T-helper 1 cell treated with Interleukin-12 subunit alpha and Interleukin-12 subunit beta and Interleukin-4 antibody, amounts not matched to agents 30 μg/mL and 1 μg/mL, for 36 hours (primary cell): ENCODE data around the gene FGF12.
"Not testable (repeated sequence)": the region's sequence is repeated elsewhere in the genome, so short reads cannot be mapped to it uniquely, and the experiment has no call there.

Experiments used
- H3K27ac Mint-ChIP-seq: one replicate; pipeline ENCODE4 v1.8.0; 2021; ENCODE audit warnings: mild to moderate bottlenecking, mixed read lengths
- H3K27me3 Mint-ChIP-seq: one replicate; pipeline ENCODE4 v1.8.0; 2021; ENCODE audit warnings: low read depth, mixed read lengths
- H3K36me3 Mint-ChIP-seq: one replicate; pipeline ENCODE4 v1.8.0; 2021; ENCODE audit warnings: low read depth, mixed read lengths
- H3K4me1 Mint-ChIP-seq: one replicate; pipeline ENCODE4 v1.8.0; 2021; ENCODE audit warnings: low read depth, mixed read lengths
- H3K4me3 Mint-ChIP-seq: one replicate; pipeline ENCODE4 v1.8.0; 2021; ENCODE audit warnings: mild to moderate bottlenecking, moderate library complexity, mixed read lengths
- H3K9me3 Mint-ChIP-seq: one replicate; pipeline ENCODE4 v1.8.0; 2021; ENCODE audit warnings: mixed read lengths

The FGF12 gene

GRCh38 chr3:192577811-192578210, 149.5 kb downstream of the FGF12 start:
- H3K9me3 Mint-ChIP-seq, result peaks cover 7% of the 10 kb centered on the region
- H3K36me3 Mint-ChIP-seq, result no peaks in the 10 kb centered on the region
- no peaks in the 10 kb centered on the region for H3K4me1 Mint-ChIP-seq
- H3K27ac Mint-ChIP-seq, result no peak overlapping the region
- peaks cover 8% of the 10 kb centered on the region for H3K27me3 Mint-ChIP-seq
- H3K4me3 Mint-ChIP-seq, result no peak overlapping the region

GRCh38 chr3:192577271-192577670, 150.1 kb downstream of the FGF12 start:
- Mint-ChIP-seq H3K9me3 (peaks cover 7% of the 10 kb centered on the region), H3K27ac (no peak overlapping the region), H3K4me1 (no peaks in the 10 kb centered on the region), H3K4me3 (no peak overlapping the region), H3K36me3 (no peaks in the 10 kb centered on the region), H3K27me3 (peaks cover 9% of the 10 kb centered on the region)

GRCh38 chr3:192576704-192577103, 150.6 kb downstream of the FGF12 start:
- H3K27ac Mint-ChIP-seq, H3K4me1 Mint-ChIP-seq, H3K9me3 Mint-ChIP-seq, H3K4me3 Mint-ChIP-seq, H3K36me3 Mint-ChIP-seq: not testable (repeated sequence)
- peaks cover 13% of the 10 kb centered on the region for H3K27me3 Mint-ChIP-seq

GRCh38 chr3:192575879-192576506, 151.3 kb downstream of the FGF12 start:
- no peak overlapping the region for H3K27ac Mint-ChIP-seq
- peaks cover 7% of the 10 kb centered on the region for H3K9me3 Mint-ChIP-seq
- H3K36me3 Mint-ChIP-seq, result no peaks in the 10 kb centered on the region
- peaks cover 19% of the 10 kb centered on the region for H3K27me3 Mint-ChIP-seq
- H3K4me1 Mint-ChIP-seq, result peaks cover 6% of the 10 kb centered on the region
- H3K4me3 Mint-ChIP-seq, result no peak overlapping the region

GRCh38 chr3:192573240-192573639, 154.1 kb downstream of the FGF12 start:
- no peaks in the 10 kb centered on the region for H3K36me3 Mint-ChIP-seq
- H3K9me3 Mint-ChIP-seq, result peaks cover 7% of the 10 kb centered on the region
- peaks cover 6% of the 10 kb centered on the region for H3K4me1 Mint-ChIP-seq
- H3K27me3 Mint-ChIP-seq, result peaks cover 32% of the 10 kb centered on the region
- H3K4me3 Mint-ChIP-seq, result no peak overlapping the region
- no peak overlapping the region for H3K27ac Mint-ChIP-seq

- H3K27ac Mint-ChIP-seq, result no peak overlapping the region
- H3K36me3 Mint-ChIP-seq, result no peaks in the 10 kb centered on the region
- H3K4me1 Mint-ChIP-seq, result peaks cover 6% of the 10 kb centered on the region
- peak overlapping the region; percentile 63 for H3K4me3 Mint-ChIP-seq
- H3K9me3 Mint-ChIP-seq, result peaks cover under 1% of the 10 kb centered on the region
- H3K27me3 Mint-ChIP-seq, result peaks cover 36% of the 10 kb centered on the region
Observed at GRCh38 chr3:192570821-192571791, 156.2 kb downstream of the FGF12 start.

GRCh38 chr3:192570315-192570714, 157.0 kb downstream of the FGF12 start:
- no peaks in the 10 kb centered on the region for H3K36me3 Mint-ChIP-seq

GRCh38 chr3:192566706-192567290, 160.5 kb downstream of the FGF12 start:
- no peaks in the 10 kb centered on the region for H3K36me3 Mint-ChIP-seq

More at GRCh38 chr3:192570315-192570714, 157.0 kb downstream of the FGF12 start:
- no peaks in the 10 kb centered on the region for H3K9me3 Mint-ChIP-seq
- H3K4me1 Mint-ChIP-seq, result peaks cover 6% of the 10 kb centered on the region
- H3K27ac Mint-ChIP-seq, result no peak overlapping the region
- no peak overlapping the region for H3K4me3 Mint-ChIP-seq
- peaks cover 36% of the 10 kb centered on the region for H3K27me3 Mint-ChIP-seq

GRCh38 chr3:192564611-192565010, 162.7 kb downstream of the FGF12 start:
- no peak overlapping the region for H3K27ac Mint-ChIP-seq
- no peaks in the 10 kb centered on the region for H3K4me1 Mint-ChIP-seq
- peaks cover 9% of the 10 kb centered on the region for H3K27me3 Mint-ChIP-seq
- H3K36me3 Mint-ChIP-seq, result no peaks in the 10 kb centered on the region
- no peak overlapping the region for H3K4me3 Mint-ChIP-seq
- H3K9me3 Mint-ChIP-seq, result no peaks in the 10 kb centered on the region

More at GRCh38 chr3:192566706-192567290, 160.5 kb downstream of the FGF12 start:
- Mint-ChIP-seq H3K4me1 (peaks cover 4% of the 10 kb centered on the region), H3K27ac (no peak overlapping the region), H3K27me3 (peaks cover 24% of the 10 kb centered on the region), H3K4me3 (no peak overlapping the region), H3K9me3 (no peaks in the 10 kb centered on the region)

- Mint-ChIP-seq H3K36me3 (no peaks in the 10 kb centered on the region), H3K9me3 (no peaks in the 10 kb centered on the region), H3K27me3 (peaks cover 4% of the 10 kb centered on the region), H3K27ac (no peak overlapping the region), H3K4me3 (no peak overlapping the region), H3K4me1 (no peaks in the 10 kb centered on the region)
Observed at GRCh38 chr3:192563417-192563816, 163.9 kb downstream of the FGF12 start.

GRCh38 chr3:192553707-192554106, 173.6 kb downstream of the FGF12 start:
- Mint-ChIP-seq H3K27me3 (no peaks in the 10 kb centered on the region), H3K4me1 (no peaks in the 10 kb centered on the region), H3K36me3 (no peaks in the 10 kb centered on the region), H3K9me3 (peaks cover 8% of the 10 kb centered on the region), H3K4me3 (no peak overlapping the region), H3K27ac (no peak overlapping the region)

- H3K9me3 Mint-ChIP-seq, result peaks cover 8% of the 10 kb centered on the region
- H3K36me3 Mint-ChIP-seq, result no peaks in the 10 kb centered on the region
- H3K4me1 Mint-ChIP-seq, result no peaks in the 10 kb centered on the region
- no peak overlapping the region for H3K27ac Mint-ChIP-seq
- H3K4me3 Mint-ChIP-seq, result no peak overlapping the region
- H3K27me3 Mint-ChIP-seq, result no peaks in the 10 kb centered on the region
Observed at GRCh38 chr3:192550356-192550755, 177.0 kb downstream of the FGF12 start.

GRCh38 chr3:192545333-192545732, 182.0 kb downstream of the FGF12 start:
- H3K4me3 Mint-ChIP-seq, result no peak overlapping the region
- no peaks in the 10 kb centered on the region for H3K9me3 Mint-ChIP-seq
- no peaks in the 10 kb centered on the region for H3K4me1 Mint-ChIP-seq
- no peaks in the 10 kb centered on the region for H3K27me3 Mint-ChIP-seq
- no peaks in the 10 kb centered on the region for H3K36me3 Mint-ChIP-seq
- H3K27ac Mint-ChIP-seq, result no peak overlapping the region

GRCh38 chr3:192543163-192543562, 184.2 kb downstream of the FGF12 start:
- no peaks in the 10 kb centered on the region for H3K4me1 Mint-ChIP-seq
- H3K4me3 Mint-ChIP-seq, result no peak overlapping the region
- no peaks in the 10 kb centered on the region for H3K27me3 Mint-ChIP-seq
- no peaks in the 10 kb centered on the region for H3K9me3 Mint-ChIP-seq
- H3K36me3 Mint-ChIP-seq, result no peaks in the 10 kb centered on the region
- no peak overlapping the region for H3K27ac Mint-ChIP-seq

- Mint-ChIP-seq H3K36me3 (no peaks in the 10 kb centered on the region), H3K27me3 (peaks cover 47% of the 10 kb centered on the region), H3K4me1 (no peaks in the 10 kb centered on the region), H3K9me3 (no peaks in the 10 kb centered on the region), H3K4me3 (no peak overlapping the region), H3K27ac (no peak overlapping the region)
Observed at GRCh38 chr3:192516820-192517219, 210.5 kb downstream of the FGF12 start.
